ENCODE measurements around the gene CNNM1.
A peak's percentile ranks its signal among the peaks of the same experiment; 100 is the strongest.

The CNNM1 gene

DNA sequence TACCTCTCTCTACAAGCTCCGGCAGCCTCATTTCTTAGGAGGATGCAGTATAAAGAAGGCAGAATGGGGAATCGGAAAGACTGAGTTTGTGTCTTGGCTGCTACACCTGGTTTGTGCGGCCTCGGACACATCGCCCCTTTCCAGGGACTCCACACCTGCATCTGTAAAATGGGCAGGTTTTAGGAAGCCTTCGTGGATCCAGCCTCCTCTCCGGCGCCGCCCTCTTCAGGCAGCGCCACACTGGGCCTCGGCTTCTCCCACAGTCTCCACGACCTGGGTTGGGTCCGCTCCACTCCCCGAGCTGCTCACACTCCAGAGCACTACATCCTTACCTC is 100.9 kb downstream of the CNNM1 start:
- Histone ChIP-seq H3K4me3 (peak overlapping the region; percentile 87 to 92), H3K27me3 (no peaks in the 10 kb centered on the region), H3K9me3 (no peaks in the 10 kb centered on the region), H3K4me1 (peaks cover 0 to 25% (median 16%) of the 10 kb centered on the region in 4 donors), H3K27ac (peak overlapping the region; percentile 85 to 90), H3K36me3 (peaks cover 0 to 10% (median 6%) of the 10 kb centered on the region in 3 donors)
- intact Hi-C loops (cut with DNase I; ENCODE audit: low total_unique reads), result loop anchor here (2.0 kb wide), 1 partner anchor 191 kb away; the partner anchor contains the start of gene SLC25A28
- TF ChIP-seq, protein P1, sequence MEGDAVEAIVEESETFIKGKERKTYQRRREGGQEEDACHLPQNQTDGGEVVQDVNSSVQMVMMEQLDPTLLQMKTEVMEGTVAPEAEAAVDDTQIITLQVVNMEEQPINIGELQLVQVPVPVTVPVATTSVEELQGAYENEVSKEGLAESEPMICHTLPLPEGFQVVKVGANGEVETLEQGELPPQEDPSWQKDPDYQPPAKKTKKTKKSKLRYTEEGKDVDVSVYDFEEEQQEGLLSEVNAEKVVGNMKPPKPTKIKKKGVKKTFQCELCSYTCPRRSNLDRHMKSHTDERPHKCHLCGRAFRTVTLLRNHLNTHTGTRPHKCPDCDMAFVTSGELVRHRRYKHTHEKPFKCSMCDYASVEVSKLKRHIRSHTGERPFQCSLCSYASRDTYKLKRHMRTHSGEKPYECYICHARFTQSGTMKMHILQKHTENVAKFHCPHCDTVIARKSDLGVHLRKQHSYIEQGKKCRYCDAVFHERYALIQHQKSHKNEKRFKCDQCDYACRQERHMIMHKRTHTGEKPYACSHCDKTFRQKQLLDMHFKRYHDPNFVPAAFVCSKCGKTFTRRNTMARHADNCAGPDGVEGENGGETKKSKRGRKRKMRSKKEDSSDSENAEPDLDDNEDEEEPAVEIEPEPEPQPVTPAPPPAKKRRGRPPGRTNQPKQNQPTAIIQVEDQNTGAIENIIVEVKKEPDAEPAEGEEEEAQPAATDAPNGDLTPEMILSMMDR (IDR thresholded peaks at IDR 0.05), result no peak
- DNase-seq, result no peak

DNA sequence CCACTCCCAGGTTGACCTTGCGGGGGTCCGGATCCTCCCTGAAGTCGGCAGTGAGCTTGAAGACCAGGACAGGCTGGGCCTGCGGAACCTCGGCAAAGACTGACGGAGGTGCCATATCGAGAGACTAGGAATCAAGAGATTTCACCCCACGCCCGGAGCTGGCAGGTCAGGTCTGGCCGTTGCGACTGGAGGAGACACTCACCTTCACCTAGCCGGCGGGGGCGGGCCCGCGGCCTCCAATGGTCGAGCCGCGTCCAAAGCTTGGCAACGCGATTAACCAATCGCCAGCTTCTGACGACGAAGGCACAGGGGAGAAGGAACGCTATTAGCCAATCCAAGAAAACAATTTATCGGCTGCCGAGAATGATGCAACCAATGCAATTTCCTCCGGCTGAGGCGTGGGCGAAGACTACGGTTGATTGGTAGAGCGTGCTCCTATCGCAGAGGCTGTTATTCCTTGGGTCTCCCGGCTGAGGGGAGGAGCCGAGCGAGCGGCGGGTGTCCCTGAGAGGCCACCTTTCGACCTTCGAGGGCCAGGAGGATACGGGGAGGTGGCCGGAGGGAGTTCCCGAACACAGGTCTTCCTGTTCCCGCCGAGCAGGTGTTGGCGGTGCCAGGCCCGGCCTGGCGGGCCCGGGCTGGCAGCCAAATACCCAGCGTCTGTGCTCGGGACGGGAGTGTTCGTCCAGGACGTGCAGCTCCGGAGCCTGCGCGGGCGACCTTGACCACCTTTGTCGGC is 101.5 kb downstream of the CNNM1 start, which contains the start of gene GOT1:
Gene GOT1 (minus strand): TSS at position 174 of the 739 bp plus-strand sequence. CDS start 59 bp downstream, at position 115.
- H3K4me3 ChIP-seq, result peak within 1 kb of the TSS; percentile 87 to 92
- TF ChIP-seq, protein P1 (IDR thresholded peaks at IDR 0.05), result no peak
- DNase-seq, result peak; percentile 96 to 98
- H3K27me3 ChIP-seq, result no peaks in the 10 kb centered on the region
- intact Hi-C loops (cut with DNase I; ENCODE audit: low total_unique reads), result loop anchor here (2.0 kb wide), 1 partner anchor 190 kb away; the partner anchor contains the start of gene SLC25A28
- H3K9me3 ChIP-seq, result no peaks in the 10 kb centered on the region
- peak within 1 kb of the TSS; percentile 85 to 90 for H3K27ac ChIP-seq
- H3K4me1 ChIP-seq, result peaks cover 0 to 25% (median 16%) of the 10 kb centered on the region in 4 donors
- H3K36me3 ChIP-seq, result peaks cover 0 to 5% (median under 1%) of the 10 kb centered on the region in 3 donors

DNA sequence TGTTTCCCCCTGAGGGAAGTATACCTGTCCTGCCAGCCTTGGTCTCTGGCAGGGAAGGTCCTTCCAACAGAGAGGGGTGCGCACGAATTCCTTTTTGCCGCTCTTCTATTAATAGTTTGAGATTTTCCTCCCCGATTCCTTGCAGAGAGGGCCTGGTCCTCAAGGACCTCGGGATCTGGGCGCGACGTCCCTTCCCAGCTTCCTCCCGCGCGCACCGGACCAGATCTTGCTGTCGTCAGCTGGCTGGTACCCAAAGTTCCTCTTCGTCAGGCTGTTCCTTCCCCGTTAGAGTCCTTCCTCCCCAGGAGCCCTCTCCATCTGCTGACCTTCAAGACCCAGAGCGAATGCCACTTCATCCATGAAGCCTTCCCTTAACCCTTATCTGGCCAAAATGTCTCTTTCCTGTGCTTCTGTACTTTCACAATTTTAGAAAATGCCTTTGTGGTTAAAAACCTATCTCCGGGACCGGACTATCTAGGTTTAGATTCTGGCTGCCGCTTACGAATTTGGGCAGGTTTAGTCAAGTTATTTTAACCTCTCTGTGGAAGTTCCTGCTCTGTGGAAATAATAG is 102.1 kb downstream of the CNNM1 start:
- TF ChIP-seq, protein P1 (IDR thresholded peaks at IDR 0.05), result no peak
- Histone ChIP-seq H3K36me3 (no peaks in the 10 kb centered on the region), H3K27ac (peak overlapping the region; percentile 85 to 90), H3K4me3 (peak overlapping the region; percentile 87 to 92), H3K27me3 (no peaks in the 10 kb centered on the region), H3K9me3 (no peaks in the 10 kb centered on the region), H3K4me1 (peaks cover 0 to 25% (median 16%) of the 10 kb centered on the region in 4 donors)
- intact Hi-C loops (cut with DNase I; ENCODE audit: low total_unique reads), result loop anchor here (2.0 kb wide), 1 partner anchor 190 kb away; the partner anchor contains the start of gene SLC25A28
- DNase-seq, result peak; percentile 72 to 85

DNA sequence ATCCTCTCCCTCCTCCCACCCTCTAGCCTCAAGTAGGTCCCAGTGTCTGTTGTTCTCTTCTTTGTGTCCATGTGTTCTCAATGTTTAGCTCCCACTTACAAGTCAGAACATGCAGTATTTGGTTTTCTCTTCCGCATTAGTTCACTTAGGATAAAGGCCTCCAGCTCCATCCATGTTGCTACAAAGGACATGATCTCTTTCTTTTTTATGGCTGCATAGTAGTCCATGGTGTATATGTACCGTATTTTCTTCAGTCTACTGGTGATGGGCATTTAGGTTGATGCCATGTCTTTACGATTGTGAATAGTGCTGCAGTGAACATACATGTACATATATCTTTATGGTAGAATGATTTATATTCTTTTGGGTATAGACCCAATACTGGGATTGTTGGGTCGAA is 102.9 kb downstream of the CNNM1 start:
- H3K27me3 ChIP-seq, result no peaks in the 10 kb centered on the region
- intact Hi-C loops (cut with DNase I; ENCODE audit: low total_unique reads), result no loop called here
- peak overlapping the region in 1 of 2 donors; percentile 87 for H3K4me3 ChIP-seq
- no peaks in the 10 kb centered on the region for H3K9me3 ChIP-seq
- H3K36me3 ChIP-seq, result no peaks in the 10 kb centered on the region
- DNase-seq, result no peak
- TF ChIP-seq, protein P1 (IDR thresholded peaks at IDR 0.05), result no peak
- H3K27ac ChIP-seq, result no peak overlapping the region
- peaks cover 0 to 25% (median 16%) of the 10 kb centered on the region in 4 donors for H3K4me1 ChIP-seq

DNA sequence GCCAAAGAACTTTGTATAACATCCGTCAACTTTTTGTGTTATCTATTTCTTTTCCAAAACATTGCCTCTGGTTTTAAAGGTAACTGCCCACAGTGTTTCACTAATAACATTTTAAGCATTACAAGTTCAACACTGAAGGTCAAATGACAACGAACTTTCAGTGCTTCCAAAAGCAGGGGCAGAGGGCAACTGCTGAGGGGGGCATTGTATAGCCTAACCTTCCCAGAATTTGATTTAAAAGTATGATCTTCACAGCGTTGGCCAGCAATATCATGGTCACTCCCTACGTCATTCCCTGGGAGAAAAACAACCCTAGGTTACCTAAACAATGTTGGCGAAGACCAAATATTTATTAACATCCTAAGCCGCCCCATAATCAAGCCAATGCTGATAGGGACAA is 103.7 kb downstream of the CNNM1 start:
- DNase-seq, result no peak
- Histone ChIP-seq H3K27me3 (no peaks in the 10 kb centered on the region), H3K27ac (no peak overlapping the region), H3K36me3 (no peaks in the 10 kb centered on the region), H3K4me1 (peaks cover 0 to 25% (median 16%) of the 10 kb centered on the region in 4 donors), H3K4me3 (no peak overlapping the region), H3K9me3 (no peaks in the 10 kb centered on the region)
- intact Hi-C loops (cut with DNase I; ENCODE audit: low total_unique reads), result no loop called here
- TF ChIP-seq, protein P1 (IDR thresholded peaks at IDR 0.05), result no peak
